HG02759 (cell line): Measurements from ENCODE around the gene THAP10.
"Not testable (repeated sequence)": the region's sequence is repeated elsewhere in the genome, so short reads cannot be mapped to it uniquely, and the experiment has no call there.

Experiments used
- ATAC-seq: cut with Tn5 transposase; IDR thresholded peaks from one replicate; pipeline ENCODE4 v1.9.1; 2021; ENCODE audit warnings: mild to moderate bottlenecking, moderate library complexity; ENCODE audit not compliant: unreplicated experiment

Gene THAP10

GRCh38 chr15:70879401-70879800 is 12.8 kb downstream of the THAP10 start:
- no peak for ATAC-seq

GRCh38 chr15:70876683-70877082 is 15.6 kb downstream of the THAP10 start:
- ATAC-seq: no peak

- no peak for ATAC-seq
Observed at GRCh38 chr15:70876011-70876410, 16.2 kb downstream of the THAP10 start.

GRCh38 chr15:70875001-70875782 is 17.0 kb downstream of the THAP10 start:
- ATAC-seq: no peak

- ATAC-seq: no peak
Observed at GRCh38 chr15:70873232-70874054, 18.8 kb downstream of the THAP10 start.

- not testable (repeated sequence) for ATAC-seq
Observed at GRCh38 chr15:70871490-70871889, 20.7 kb downstream of the THAP10 start.

GRCh38 chr15:70870051-70870450 is 22.2 kb downstream of the THAP10 start:
- ATAC-seq: no peak

- no peak for ATAC-seq
Observed at GRCh38 chr15:70869346-70869745, 22.9 kb downstream of the THAP10 start.

GRCh38 chr15:70867911-70868467 is 24.2 kb downstream of the THAP10 start:
- no peak for ATAC-seq

GRCh38 chr15:70866982-70867641 is 25.1 kb downstream of the THAP10 start:
- ATAC-seq: no peak

- no peak for ATAC-seq
Observed at GRCh38 chr15:70863450-70864218, 28.6 kb downstream of the THAP10 start.

- ATAC-seq: no peak
Observed at GRCh38 chr15:70859998-70860397, 32.2 kb downstream of the THAP10 start.

GRCh38 chr15:70859322-70859908 is 32.8 kb downstream of the THAP10 start:
- no peak for ATAC-seq

- ATAC-seq: not testable (repeated sequence)
Observed at GRCh38 chr15:70858614-70859321, 33.5 kb downstream of the THAP10 start.

- no peak for ATAC-seq
Observed at GRCh38 chr15:70857562-70858285, 34.5 kb downstream of the THAP10 start.

- no peak for ATAC-seq
Observed at GRCh38 chr15:70856884-70857561, 35.2 kb downstream of the THAP10 start.

- no peak for ATAC-seq
Observed at GRCh38 chr15:70856177-70856883, 35.9 kb downstream of the THAP10 start.

- no peak for ATAC-seq
Observed at GRCh38 chr15:70855764-70856163, 36.5 kb downstream of the THAP10 start.
